HG03159 (cell line): ENCODE data around the gene FNIP2.
"Not testable (repeated sequence)": the region's sequence is repeated elsewhere in the genome, so short reads cannot be mapped to it uniquely, and the experiment has no call there.

Experiments
- ATAC-seq: cut with Tn5 transposase; IDR thresholded peaks from one replicate; pipeline ENCODE4 v1.9.1; 2021; ENCODE audit warnings: mild to moderate bottlenecking, moderate library complexity; ENCODE audit not compliant: unreplicated experiment

FNIP2 gene

GRCh38 chr4:158788516-158788915, 19.7 kb downstream of the FNIP2 start:
- ATAC-seq: no peak

GRCh38 chr4:158789853-158790252, 21.0 kb downstream of the FNIP2 start:
- ATAC-seq: no peak

DNA sequence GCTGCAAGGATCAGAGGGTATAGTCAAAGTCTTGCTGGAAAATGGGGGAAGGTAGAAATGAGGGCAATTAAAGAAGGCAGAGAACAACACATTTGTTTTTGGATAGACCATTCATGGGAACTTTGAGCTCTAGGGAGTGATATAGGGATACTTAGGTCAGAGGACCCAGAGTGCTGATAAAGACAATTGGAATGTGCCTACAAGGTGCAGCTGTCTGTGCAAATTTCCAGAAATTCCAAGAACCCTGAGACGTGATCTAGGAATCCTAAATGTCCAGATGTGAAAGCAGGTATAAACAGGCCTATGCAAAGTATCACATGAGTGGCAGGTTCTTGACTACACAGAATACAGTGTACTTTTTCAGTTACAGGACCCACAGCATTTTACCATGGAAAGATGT, 24.2 kb downstream of the FNIP2 start:
- ATAC-seq: no peak

DNA sequence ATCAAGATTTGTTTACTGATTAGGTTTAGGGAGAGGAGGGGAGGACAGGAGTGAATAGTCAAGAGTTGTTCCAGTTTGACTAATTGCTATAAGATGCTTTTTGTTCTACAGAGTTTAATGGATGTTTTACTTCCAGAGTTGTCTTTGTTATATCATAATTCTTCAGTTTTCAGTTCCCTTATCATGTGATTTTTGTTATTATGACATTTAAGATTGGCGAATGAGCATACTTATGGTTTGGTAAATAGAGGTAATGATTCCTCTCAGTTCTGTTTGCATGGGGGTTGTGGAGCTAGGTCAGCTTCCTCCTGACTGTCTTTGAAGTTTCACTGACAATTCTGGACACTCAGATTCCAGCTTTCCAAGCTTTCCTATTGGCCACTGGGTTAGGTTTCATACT, 24.6 kb downstream of the FNIP2 start:
- not testable (repeated sequence) for ATAC-seq

- ATAC-seq: no peak
Measured at GRCh38 chr4:158796370-158797140, 27.7 kb downstream of the FNIP2 start.

DNA sequence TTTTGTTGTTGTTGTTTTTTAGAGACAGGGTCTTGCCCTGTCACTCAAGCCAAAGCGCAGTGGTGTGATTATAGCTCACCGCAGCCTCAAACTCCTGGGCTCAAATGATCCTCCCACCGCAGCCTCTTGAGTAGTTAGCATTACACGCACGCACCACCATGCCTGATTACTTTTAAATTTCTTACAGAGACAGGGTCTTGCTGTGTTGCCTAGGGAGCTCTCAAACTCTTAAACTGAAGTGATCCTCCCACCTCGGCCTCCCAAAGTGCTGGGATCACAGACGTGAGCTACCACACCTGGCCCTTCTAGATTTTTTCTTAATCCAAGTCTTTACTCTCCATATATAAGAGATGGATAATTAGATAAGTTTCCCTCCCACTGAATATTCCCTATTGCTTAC, 29.2 kb downstream of the FNIP2 start:
- no peak for ATAC-seq

DNA sequence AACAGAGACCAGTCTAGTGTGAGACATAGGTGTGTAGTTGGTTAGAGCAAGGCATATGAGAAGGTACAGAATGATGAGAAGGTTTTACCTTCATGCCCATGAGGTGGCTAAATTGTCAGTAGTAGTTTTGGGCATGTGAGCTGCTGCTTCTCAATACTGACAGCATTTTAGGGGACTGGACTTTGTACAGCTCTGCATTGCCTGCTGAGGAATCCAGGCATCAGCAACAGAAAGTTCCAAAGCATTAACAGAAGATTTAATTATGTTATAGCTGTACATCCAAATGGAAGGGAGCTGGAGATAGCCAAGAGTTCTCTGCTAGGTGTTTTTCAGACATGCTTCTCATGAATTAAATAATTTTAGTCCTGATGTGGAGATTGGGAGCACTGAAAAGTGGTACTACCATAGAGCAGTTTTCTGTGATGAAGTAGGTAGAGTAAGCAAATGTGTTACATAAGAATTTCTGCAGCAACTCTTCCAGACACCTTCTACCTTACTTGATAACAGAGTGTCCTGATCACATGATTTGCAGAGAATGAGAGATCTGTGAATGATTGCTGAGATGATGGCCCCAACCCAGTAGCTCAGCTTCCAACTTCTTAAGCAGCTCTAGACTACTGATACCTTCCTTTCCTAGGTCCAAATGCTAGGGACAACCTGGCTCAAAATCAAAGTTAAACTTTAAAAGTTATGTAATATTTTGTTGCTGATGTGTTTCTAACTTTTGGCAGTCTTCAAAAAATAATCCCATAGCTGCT, 30.4 kb downstream of the FNIP2 start:
- ATAC-seq: no peak

- no peak for ATAC-seq
Measured at GRCh38 chr4:158799856-158800255, 31.0 kb downstream of the FNIP2 start.

DNA sequence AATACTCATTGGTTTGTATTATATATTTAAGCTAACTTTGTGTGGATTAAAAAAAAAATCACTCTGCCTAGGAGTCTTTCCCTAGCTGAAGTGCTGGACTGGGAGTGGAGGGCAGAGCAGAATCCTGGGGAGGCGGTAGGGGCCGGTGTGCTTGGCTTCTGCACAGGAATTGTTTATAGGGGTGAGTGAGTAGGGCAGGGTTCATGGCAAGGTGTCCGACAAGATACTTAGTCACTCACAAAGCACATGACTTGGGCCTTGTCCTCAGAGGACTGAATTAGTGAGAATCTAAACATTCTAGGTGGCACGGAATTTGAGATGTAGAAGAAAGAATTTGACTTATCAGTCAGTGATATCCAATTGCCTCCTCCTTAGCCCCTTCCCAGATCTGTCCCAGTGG, 32.2 kb downstream of the FNIP2 start:
- no peak for ATAC-seq

- ATAC-seq: no peak
Measured at GRCh38 chr4:158801677-158802076, 32.9 kb downstream of the FNIP2 start.

DNA sequence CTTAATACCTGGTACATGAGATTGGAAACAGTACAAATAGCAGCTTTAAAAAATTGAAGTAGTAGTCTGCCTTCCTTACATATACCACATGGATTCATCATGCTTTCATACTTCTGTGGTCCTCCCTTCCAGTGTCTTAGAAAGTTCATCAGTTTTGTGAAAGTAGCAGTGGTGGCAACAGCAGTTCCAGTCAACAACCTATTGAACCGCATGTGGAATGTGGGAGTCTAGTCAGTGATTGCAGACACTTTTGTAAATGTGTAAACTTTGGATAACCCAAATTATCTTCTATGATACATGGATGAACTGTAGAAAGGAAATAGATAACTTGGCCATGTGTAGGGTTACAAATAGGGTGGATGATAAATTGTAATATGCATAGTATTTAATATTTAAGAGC, 34.1 kb downstream of the FNIP2 start:
- no peak for ATAC-seq

DNA sequence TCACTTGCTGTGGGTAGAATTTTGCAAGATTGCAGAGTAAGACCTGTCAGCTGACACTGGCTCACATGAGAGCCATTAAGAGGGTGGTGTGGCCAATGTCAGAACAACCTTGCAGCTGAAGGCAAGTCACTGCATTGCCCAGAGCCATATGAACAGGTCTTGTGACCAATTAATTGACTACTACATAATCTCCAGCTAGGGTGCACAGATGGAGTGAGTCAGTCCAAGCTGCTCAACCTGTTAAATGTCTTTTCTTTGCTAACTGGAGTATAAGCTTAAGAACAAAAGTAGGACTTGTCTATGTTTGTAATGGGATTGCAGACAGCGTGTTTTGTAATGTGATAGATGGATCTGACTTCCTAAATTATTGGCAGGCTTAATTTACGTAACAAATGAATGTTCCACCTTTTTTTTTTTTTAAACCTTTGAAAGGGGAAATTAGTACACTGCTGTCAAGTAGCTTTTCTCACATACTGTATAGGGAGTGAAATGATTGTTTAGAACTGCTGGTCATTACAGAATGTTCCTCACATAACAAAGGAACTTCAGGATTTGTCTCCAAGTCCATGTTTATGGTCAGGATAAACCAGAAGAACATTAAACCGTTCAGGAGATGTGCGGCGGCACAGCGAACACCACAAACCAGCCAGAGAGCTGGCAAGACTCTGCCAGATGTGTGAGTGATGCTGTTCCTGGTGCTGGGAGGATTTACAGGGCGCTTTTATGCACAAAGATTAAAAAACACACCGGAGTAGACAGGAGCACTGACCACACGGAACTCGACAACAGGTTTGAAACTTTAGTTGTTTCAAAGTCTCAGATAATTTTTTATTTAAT, 37.0 kb downstream of the FNIP2 start:
- ATAC-seq: no peak

GRCh38 chr4:158807691-158808090, 38.9 kb downstream of the FNIP2 start:
- ATAC-seq: no peak

DNA sequence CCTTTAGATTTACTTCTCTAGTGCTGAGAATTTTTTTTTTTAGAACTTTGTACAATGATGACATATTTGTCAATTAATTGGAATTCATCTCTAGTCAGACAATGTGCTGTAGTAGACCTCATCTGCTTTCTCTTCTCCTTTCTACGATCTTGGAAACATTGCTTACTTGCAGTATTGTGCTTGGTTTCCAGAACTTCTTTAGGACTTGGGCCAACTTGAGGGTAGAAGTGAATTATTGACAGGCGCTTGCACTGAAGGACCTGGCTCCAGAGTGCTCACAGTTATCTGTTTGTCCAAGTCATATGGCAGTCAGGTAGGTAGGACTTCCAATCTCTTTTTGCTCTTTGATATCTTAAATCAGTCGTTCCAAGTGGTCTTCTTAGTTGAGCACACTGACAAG, 39.6 kb downstream of the FNIP2 start:
- no peak for ATAC-seq

- peak; percentile 3 for ATAC-seq
Measured at GRCh38 chr4:158809208-158809607, 40.4 kb downstream of the FNIP2 start.

DNA sequence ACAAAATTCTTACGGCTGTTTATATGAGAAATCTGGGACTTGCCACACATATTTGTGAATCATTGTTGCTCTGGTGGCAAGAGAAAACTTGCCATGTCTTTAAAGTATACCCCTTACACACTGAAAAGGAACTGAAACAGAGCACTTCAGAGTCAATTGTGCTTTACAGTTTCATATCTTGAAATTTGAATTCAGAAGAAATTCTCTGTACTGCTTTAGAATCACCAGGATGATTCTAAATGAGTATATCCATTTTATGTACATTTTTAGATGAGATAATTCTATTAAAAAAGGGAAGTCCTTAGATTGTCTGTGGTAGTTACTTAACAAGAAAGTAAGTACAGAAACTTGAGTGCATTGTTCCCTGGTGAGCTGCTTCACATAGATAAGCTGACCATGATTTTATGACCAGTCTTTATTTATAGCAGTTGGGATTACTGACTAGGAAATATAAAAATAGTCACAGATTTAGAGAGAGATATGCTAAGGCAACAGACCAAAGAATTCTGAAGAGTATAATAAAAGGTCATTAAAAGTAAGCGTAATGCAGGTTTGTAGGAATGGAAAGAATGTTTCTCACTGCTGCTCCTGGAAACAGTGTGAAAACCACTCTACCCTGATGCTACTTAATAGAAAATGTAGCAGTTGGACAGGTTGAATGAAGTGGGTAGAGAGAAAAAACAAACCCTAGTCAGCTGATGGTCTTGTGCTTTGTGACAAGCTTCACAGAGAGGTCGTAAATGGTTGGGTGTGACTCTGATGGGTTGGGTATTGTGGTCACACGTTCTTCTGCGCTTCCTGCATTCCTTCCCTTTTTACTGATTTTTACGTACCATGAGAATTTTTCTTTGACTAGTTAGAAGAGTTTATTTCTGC, 41.0 kb downstream of the FNIP2 start:
- peak; percentile 87 for ATAC-seq

DNA sequence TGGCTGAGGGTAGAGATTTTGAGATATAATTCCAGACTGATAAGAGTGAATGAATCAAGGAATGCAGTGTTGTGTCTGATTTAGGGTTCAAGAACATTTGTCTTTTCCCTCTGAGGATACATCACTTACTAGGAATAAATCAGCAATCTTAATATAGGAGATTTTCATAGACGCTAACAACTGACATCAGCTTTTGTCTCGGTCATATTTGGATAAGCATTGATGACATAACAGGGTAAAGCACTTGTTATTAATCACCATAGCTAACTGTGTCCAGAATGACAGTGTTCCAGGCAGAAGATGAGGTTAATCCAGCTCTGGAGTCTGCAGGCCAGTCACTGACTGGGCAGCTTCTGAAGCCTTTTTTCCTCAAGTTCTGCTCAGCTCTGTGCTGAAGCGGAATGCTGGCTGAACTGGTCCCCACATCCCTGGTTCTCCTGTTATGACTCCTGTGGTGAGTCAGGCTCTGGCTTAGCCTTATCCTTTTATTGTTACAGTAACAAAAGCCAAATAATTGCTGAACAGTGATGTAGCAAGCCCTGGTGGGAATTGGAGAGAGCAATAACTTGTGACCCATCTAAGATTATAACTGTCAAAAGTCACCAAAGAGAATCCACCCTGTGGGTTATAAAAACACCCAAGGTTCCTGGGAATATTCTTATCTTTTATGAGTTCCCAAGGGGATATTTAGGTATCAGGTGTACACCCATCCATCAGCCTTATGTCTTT, 41.8 kb downstream of the FNIP2 start:
- ATAC-seq: no peak

DNA sequence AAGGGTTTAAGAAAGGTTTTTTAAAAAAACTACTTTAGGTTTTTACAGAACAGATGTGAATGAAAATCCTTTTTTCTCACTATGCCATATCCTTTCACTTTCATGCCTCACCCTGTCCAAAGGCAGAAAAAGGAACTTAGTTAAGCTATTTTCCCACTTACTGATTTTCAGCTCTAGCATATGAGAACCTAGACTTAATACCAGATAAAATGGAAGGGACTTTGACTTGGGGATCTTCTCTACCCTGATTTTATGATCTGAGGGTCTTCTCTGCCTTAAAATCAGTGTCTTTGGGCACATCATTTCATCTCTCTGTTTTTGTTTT, 42.4 kb downstream of the FNIP2 start:
- no peak for ATAC-seq

- no peak for ATAC-seq
Measured at GRCh38 chr4:158811704-158812103, 42.9 kb downstream of the FNIP2 start.

GRCh38 chr4:158812133-158812532, 43.3 kb downstream of the FNIP2 start:
- no peak for ATAC-seq
